Fibroblast of lung (primary cell): ENCODE results near the gene IFIT5. TPM values are rescaled to one million over a fixed set of nuclear protein-coding genes. Genes with fewer than 3 reads are reported as not detected.
A peak's percentile ranks its signal among the peaks of the same experiment; 100 is the strongest.

Experiments used
- DNase-seq, 2 donors: peaks; one replicate each; pipeline versions ENCODE4 v3.0.0 to v3.0.0-alpha.2; 2010; ENCODE audit warnings: low read depth in 2 of 2
- H2AFZ ChIP-seq: 2 replicates; pipeline ENCODE4 v1.5.1; 2012; ENCODE audit warnings: low read length, control low read depth, inconsistent platforms
- H3K27ac ChIP-seq: 2 replicates; pipeline ENCODE4 v1.5.1; 2011; ENCODE audit warnings: low read length, control low read depth; ENCODE audit not compliant: insufficient read depth
- H3K27me3 ChIP-seq: 2 replicates; pipeline ENCODE4 v1.5.1; 2011; ENCODE audit warnings: mild to moderate bottlenecking, low read length; ENCODE audit not compliant: control insufficient read depth, insufficient read depth
- H3K36me3 ChIP-seq: 2 replicates; pipeline ENCODE4 v1.5.1; 2011; ENCODE audit warnings: low read length; ENCODE audit not compliant: control insufficient read depth, insufficient read depth
- H3K4me1 ChIP-seq: 2 replicates; pipeline ENCODE4 v1.5.1; 2011; ENCODE audit warnings: low read length; ENCODE audit not compliant: control insufficient read depth, insufficient read depth; ENCODE audit errors: extremely low read depth
- H3K4me2 ChIP-seq: 2 replicates; pipeline ENCODE4 v1.5.1; 2011; ENCODE audit warnings: low read length, control low read depth; ENCODE audit not compliant: insufficient read depth; ENCODE audit errors: extremely low read depth
- H3K4me3 ChIP-seq, 4 experiments: fragments of 200-600 bp in 1 of 4; sonication (generic) in 1 of 4; replicated peaks in 1 of 4; 2 replicates each; pipeline ENCODE4 v1.5.1; 2011 to 2016; ENCODE audit warnings: low read length in 4 of 4, low read depth in 3 of 4, mild to moderate bottlenecking in 3 of 4, control low read depth in 2 of 4, inconsistent platforms in 1 of 4, mixed read lengths in 1 of 4; ENCODE audit not compliant: insufficient read depth in 1 of 4; ENCODE audit errors: control extremely low read depth in 1 of 4
- H3K79me2 ChIP-seq: 2 replicates; pipeline ENCODE4 v1.5.1; 2012; ENCODE audit warnings: mild to moderate bottlenecking, low read length, inconsistent platforms; ENCODE audit not compliant: control insufficient read depth, insufficient read depth
- H3K9ac ChIP-seq: 2 replicates; pipeline ENCODE4 v1.5.1; 2011; ENCODE audit warnings: mild to moderate bottlenecking, low read length, control low read depth; ENCODE audit not compliant: insufficient read depth
- H3K9me3 ChIP-seq: 2 replicates; pipeline ENCODE4 v1.5.1; 2012; ENCODE audit warnings: low read depth, low read length; ENCODE audit not compliant: control insufficient read depth, insufficient read depth
- H4K20me1 ChIP-seq: 2 replicates; pipeline ENCODE4 v1.5.1; 2011; ENCODE audit warnings: low read length; ENCODE audit not compliant: control insufficient read depth, insufficient read depth; ENCODE audit errors: extremely low read depth
- CTCF ChIP-seq, 2 donors: IDR thresholded peaks in 1 of 2; conservative IDR thresholded peaks in 1 of 2; 1 replicate in 1 of 2; 2 replicates in 1 of 2; pipeline ENCODE4 v1.5.1; 2011 to 2012; ENCODE audit warnings: low read length in 2 of 2, control low read depth in 1 of 2, inconsistent platforms in 1 of 2, low read depth in 1 of 2, mild to moderate bottlenecking in 1 of 2
- EZH2 ChIP-seq: IDR thresholded peaks from 2 replicates; pipeline ENCODE4 v1.5.1; 2012; ENCODE audit warnings: low read length, control low read depth, mild to moderate bottlenecking; ENCODE audit errors: missing control alignments
- polyA plus RNA-seq, 2 donors: library from polyadenylated mRNA; depleted of rRNA in 1 of 2; stranded (reverse) in 1 of 2; unstranded in 1 of 2; fragments of >200 nt; gene quantifications; 2 replicates each; pipeline ENCODE4 v1.2.1, GENCODE V29; 2011 to 2012; ENCODE audit warnings: missing spikeins in 1 of 2
- total RNA-seq: library from RNA; depleted of rRNA; stranded (reverse); fragments of >200 nt; gene quantifications from 2 replicates; pipeline ENCODE4 v1.2.1, GENCODE V29; 2014

The IFIT5 gene
- total and polyA plus RNA-seq, 2 donors (not counting 1 experiment from before 2014, with no cell fraction given): 23.5 to 32.7 TPM

- Histone ChIP-seq H3K4me1 (peaks cover 18% of the 10 kb centered on the region), H3K9me3 (no peaks in the 10 kb centered on the region), H3K4me3 (no peak overlapping the region), H3K9ac (no peak overlapping the region), H4K20me1 (no peaks in the 10 kb centered on the region), H3K79me2 (no peaks in the 10 kb centered on the region), H3K27ac (peak overlapping the region; percentile 49), H2AFZ (no peak overlapping the region), H3K27me3 (no peaks in the 10 kb centered on the region), H3K4me2 (peak overlapping the region; percentile 73), H3K36me3 (no peaks in the 10 kb centered on the region)
- DNase-seq: peak; percentile 82 to 91
- TF ChIP-seq CTCF (conservative IDR thresholded peaks at IDR 0.05 in 1 of 2, IDR thresholded peaks at IDR 0.05 in 1 of 2; ENCODE audit: low read depth in 1 of 2, low read length in 2 of 2): no peak
- no peak for TF ChIP-seq EZH2
Measured at GRCh38 chr10:89427629-89428028, 13.3 kb downstream of the IFIT5 start.

GRCh38 chr10:89428877-89429276 lies 14.5 kb downstream of the IFIT5 start:
- H3K79me2 ChIP-seq: no peaks in the 10 kb centered on the region
- H3K27ac ChIP-seq: no peak overlapping the region
- H2AFZ ChIP-seq: no peak overlapping the region
- H3K9ac ChIP-seq: no peak overlapping the region
- peaks cover 18% of the 10 kb centered on the region for H3K4me1 ChIP-seq
- H3K4me3 ChIP-seq: no peak overlapping the region
- no peaks in the 10 kb centered on the region for H3K27me3 ChIP-seq
- H3K9me3 ChIP-seq: no peaks in the 10 kb centered on the region
- DNase-seq: peak in 1 of 2 donors; percentile 50
- no peak overlapping the region for H3K4me2 ChIP-seq
- no peaks in the 10 kb centered on the region for H3K36me3 ChIP-seq
- no peaks in the 10 kb centered on the region for H4K20me1 ChIP-seq
- no peak for TF ChIP-seq CTCF (conservative IDR thresholded peaks at IDR 0.05 in 1 of 2, IDR thresholded peaks at IDR 0.05 in 1 of 2; ENCODE audit: low read depth in 1 of 2, low read length in 2 of 2)
- no peak for TF ChIP-seq EZH2

- H4K20me1 ChIP-seq: no peaks in the 10 kb centered on the region
- TF ChIP-seq EZH2 (no peak), CTCF (conservative IDR thresholded peaks at IDR 0.05 in 1 of 2, IDR thresholded peaks at IDR 0.05 in 1 of 2; ENCODE audit: low read depth in 1 of 2, low read length in 2 of 2) (no peak)
- no peaks in the 10 kb centered on the region for H3K27me3 ChIP-seq
- H3K4me3 ChIP-seq: no peak overlapping the region
- H3K9me3 ChIP-seq: no peaks in the 10 kb centered on the region
- H2AFZ ChIP-seq: no peak overlapping the region
- H3K9ac ChIP-seq: no peak overlapping the region
- no peaks in the 10 kb centered on the region for H3K79me2 ChIP-seq
- H3K4me1 ChIP-seq: peaks cover 11% of the 10 kb centered on the region
- no peak overlapping the region for H3K27ac ChIP-seq
- DNase-seq: peak; percentile 36 to 87
- H3K4me2 ChIP-seq: no peak overlapping the region
- no peaks in the 10 kb centered on the region for H3K36me3 ChIP-seq
Measured at GRCh38 chr10:89431977-89432376, 17.6 kb downstream of the IFIT5 start.
